ENCODE results near the gene LY6G5B.

LY6G5B gene

DNA sequence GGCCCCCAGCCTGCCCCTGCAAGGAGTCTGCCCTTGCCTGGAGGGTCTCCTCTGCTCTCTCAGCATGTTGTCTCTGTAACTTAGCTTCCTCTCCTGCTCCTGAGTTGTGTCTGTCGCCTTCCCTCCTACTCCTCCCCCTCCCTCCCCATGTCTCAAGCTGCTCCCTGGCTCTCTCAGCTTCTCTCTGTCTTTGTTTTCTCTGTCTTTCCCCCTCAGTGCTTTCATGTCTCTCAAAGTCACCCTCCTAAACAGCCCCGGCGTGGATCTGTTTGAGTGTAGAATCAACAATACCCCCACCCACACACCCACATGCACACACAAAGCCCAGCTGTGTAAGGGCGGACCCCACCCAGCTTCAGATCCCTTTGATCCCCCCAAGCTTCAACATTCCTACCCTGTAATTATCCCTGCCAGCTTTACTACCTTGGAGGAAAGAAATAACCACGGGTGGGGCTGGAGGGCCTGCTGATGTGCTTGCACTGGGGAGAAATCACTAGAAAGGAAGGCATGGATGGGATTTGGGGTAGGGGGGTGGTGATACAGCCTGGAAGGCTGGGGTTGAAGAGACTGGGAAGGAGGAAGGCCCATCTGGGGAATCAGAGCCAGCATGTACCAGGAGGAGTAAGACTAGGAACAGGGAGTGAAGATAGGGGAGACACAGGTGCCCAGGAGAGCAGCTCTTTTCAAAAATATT is 44.4 kb downstream of the LY6G5B start:
- peak overlapping the region; percentile 59 for H3K27ac ChIP-seq
- H3K4me3 ChIP-seq (ENCODE audit: low read depth, low read length), result no peak overlapping the region
- H3K9me3 ChIP-seq (ENCODE audit: severe bottlenecking), result no peaks in the 10 kb centered on the region
- no peaks in the 10 kb centered on the region for H3K27me3 ChIP-seq (ENCODE audit: insufficient read depth, low read depth, severe bottlenecking)
- no peaks in the 10 kb centered on the region for H3K36me3 ChIP-seq
- DNase-seq, result peak; percentile 68
- TF ChIP-seq, protein P1, sequence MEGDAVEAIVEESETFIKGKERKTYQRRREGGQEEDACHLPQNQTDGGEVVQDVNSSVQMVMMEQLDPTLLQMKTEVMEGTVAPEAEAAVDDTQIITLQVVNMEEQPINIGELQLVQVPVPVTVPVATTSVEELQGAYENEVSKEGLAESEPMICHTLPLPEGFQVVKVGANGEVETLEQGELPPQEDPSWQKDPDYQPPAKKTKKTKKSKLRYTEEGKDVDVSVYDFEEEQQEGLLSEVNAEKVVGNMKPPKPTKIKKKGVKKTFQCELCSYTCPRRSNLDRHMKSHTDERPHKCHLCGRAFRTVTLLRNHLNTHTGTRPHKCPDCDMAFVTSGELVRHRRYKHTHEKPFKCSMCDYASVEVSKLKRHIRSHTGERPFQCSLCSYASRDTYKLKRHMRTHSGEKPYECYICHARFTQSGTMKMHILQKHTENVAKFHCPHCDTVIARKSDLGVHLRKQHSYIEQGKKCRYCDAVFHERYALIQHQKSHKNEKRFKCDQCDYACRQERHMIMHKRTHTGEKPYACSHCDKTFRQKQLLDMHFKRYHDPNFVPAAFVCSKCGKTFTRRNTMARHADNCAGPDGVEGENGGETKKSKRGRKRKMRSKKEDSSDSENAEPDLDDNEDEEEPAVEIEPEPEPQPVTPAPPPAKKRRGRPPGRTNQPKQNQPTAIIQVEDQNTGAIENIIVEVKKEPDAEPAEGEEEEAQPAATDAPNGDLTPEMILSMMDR (IDR thresholded peaks at IDR 0.05; ENCODE audit: low read depth, low read length), result no peak

DNA sequence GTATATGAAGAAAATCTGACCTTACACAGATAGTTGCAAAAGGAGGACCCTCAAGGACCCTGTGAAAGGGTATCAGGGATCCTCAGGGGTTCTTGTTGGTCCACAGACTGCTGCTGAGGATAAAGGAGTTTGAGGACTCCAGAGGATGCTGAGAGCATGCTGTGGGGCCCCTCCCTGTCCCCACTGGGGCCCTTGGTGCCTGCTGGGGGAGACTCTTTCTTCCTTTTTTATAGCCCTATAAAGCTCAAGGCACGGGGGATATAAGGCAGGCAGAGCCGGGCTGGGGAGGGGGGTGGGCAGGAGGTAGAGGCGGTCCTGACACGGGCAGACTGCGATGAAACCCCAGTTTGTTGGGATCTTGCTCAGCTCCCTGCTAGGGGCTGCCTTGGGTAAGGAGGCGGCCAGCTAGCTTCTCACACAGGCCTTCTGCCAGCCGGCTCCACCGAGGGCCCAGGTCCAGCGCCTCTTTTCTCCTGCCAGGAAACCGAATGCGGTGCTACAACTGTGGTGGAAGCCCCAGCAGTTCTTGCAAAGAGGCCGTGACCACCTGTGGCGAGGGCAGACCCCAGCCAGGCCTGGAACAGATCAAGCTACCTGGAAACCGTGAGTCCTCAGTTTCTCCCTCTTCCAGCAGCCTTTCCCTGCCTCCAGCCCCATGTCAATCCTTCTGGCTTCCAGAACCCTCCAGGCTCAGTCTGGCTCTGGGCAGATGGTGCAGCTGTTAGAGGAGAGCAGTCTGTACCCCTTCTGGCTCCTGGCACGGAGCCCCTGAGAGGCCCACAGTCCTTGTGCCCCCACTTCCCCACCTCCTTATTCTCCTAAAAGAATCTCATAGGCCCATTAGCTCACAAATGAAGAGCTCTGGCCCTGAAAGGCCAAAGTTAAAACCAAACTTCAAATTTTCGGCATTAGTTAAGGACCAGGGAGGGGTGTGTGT is 45.5 kb downstream of the LY6G5B start, which contains the start of gene LY6G6D:
LY6G6D (plus strand) TSS at position 327 of the 937 bp plus-strand sequence; CDS start at position 335, 8 bp downstream.
- DNase-seq, result no peak
- no peaks in the 10 kb centered on the region for H3K36me3 ChIP-seq

DNA sequence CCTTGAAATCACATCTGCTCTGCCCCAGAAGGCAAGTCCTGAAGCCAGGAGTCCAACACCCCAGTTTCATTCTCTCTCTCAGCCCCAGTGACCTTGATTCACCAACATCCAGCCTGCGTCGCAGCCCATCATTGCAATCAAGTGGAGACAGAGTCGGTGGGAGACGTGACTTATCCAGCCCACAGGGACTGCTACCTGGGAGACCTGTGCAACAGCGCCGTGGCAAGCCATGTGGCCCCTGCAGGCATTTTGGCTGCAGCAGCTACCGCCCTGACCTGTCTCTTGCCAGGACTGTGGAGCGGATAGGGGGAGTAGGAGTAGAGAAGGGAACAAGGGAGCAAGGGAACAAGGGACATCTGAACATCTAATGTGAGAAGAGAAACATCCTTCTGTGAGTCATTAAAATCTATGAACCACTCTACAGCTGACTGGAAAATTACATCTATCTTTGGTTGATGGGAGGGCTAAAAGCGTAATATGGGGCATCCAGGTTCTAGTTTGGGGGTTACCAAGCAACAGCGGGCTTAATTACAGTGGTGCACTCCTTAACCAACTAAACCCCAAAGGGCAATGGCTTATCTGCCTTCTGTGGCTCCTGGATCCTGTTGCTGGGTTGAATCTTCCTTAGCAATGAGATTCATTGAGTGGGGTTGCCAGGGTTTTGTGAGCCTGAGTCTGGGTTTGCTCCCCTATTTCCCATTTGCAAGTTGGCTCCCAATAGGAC is 47.9 kb downstream of the LY6G5B start:
- Histone ChIP-seq H3K36me3 (no peaks in the 10 kb centered on the region), H3K27me3 (ENCODE audit: insufficient read depth, low read depth, severe bottlenecking) (no peaks in the 10 kb centered on the region), H3K27ac (no peak overlapping the region), H3K4me3 (ENCODE audit: low read depth, low read length) (no peak overlapping the region), H3K9me3 (ENCODE audit: severe bottlenecking) (no peaks in the 10 kb centered on the region)
- peak; percentile 17 for DNase-seq
- TF ChIP-seq, protein P1 (IDR thresholded peaks at IDR 0.05; ENCODE audit: low read depth, low read length), result no peak

More for the DNA sequence above, 45.5 kb downstream of the LY6G5B start, which contains the start of gene LY6G6D:
- TF ChIP-seq, protein P1 (IDR thresholded peaks at IDR 0.05; ENCODE audit: low read depth, low read length), result no peak
- H3K9me3 ChIP-seq (ENCODE audit: severe bottlenecking), result no peaks in the 10 kb centered on the region
- no peak within 1 kb of the TSS for H3K4me3 ChIP-seq (ENCODE audit: low read depth, low read length)
- no peaks in the 10 kb centered on the region for H3K27me3 ChIP-seq (ENCODE audit: insufficient read depth, low read depth, severe bottlenecking)
- H3K27ac ChIP-seq, result peak within 1 kb of the TSS; percentile 59

DNA sequence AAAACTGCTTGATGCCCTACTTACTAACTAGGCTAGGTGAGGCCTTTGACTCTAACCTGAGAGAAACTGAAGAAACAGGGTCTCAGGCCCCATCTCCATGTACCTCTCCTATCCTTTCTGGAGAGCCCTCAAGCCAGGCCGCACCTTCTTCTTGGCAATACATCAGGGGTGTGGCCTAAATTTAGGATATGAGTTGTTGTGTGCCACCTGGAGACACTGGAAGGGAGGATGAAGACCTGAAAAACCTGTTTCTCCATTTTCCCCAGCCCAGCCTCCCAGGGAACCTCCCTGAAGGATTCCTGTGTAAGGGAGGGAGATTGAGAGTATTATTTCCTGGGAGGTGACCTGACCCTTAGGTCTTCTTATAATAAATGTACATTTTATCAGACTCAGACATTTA is 48.5 kb downstream of the LY6G5B start:
- H3K9me3 ChIP-seq (ENCODE audit: severe bottlenecking), result no peaks in the 10 kb centered on the region
- no peak overlapping the region for H3K4me3 ChIP-seq (ENCODE audit: low read depth, low read length)
- TF ChIP-seq, protein P1 (IDR thresholded peaks at IDR 0.05; ENCODE audit: low read depth, low read length), result no peak
- no peaks in the 10 kb centered on the region for H3K27me3 ChIP-seq (ENCODE audit: insufficient read depth, low read depth, severe bottlenecking)
- no peaks in the 10 kb centered on the region for H3K36me3 ChIP-seq
- no peak for DNase-seq
- no peak overlapping the region for H3K27ac ChIP-seq

DNA sequence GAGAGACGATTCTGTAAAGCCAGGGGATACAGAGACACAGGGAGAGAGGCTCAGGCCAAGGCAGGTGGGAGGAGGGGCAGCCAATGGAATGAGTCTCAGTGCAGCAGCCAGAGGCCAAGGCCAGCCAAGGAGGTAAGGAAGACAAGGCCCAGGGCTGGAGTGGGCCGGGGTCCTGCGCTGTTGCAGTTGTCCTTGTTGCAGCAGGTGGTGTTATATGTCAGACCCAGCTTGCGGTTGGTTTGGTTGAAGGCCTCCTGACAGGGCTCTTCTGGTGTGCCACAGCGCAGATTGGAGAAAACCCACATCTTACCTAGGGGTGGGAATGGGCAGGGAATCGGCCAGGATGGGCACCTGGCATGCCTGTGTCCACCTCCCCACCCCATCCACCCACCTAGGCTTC is 49.2 kb downstream of the LY6G5B start:
- H3K27ac ChIP-seq, result no peak overlapping the region
- no peaks in the 10 kb centered on the region for H3K27me3 ChIP-seq (ENCODE audit: insufficient read depth, low read depth, severe bottlenecking)
- DNase-seq, result peak; percentile 15
- TF ChIP-seq, protein P1 (IDR thresholded peaks at IDR 0.05; ENCODE audit: low read depth, low read length), result no peak
- H3K4me3 ChIP-seq (ENCODE audit: low read depth, low read length), result no peak overlapping the region
- H3K9me3 ChIP-seq (ENCODE audit: severe bottlenecking), result no peaks in the 10 kb centered on the region
- no peaks in the 10 kb centered on the region for H3K36me3 ChIP-seq
